H1 (cell line): Measurements from ENCODE around the gene CADPS. TPM values are rescaled to one million over a fixed set of nuclear protein-coding genes. Genes with fewer than 3 reads are reported as not detected.

Experiments
- CHD1 ChIP-seq: IDR thresholded peaks from 2 replicates; pipeline ENCODE4 v1.6.1; 2012; ENCODE audit warnings: low read depth, low read length, improper control_type of control experiment
- NANOG ChIP-seq: IDR thresholded peaks from 2 replicates; pipeline ENCODE4 v1.6.1; 2011; ENCODE audit warnings: low read length, low read depth, mild to moderate bottlenecking, inconsistent platforms; ENCODE audit not compliant: insufficient read depth, poor library complexity, severe bottlenecking
- polyA plus RNA-seq, 7 experiments: library from polyadenylated mRNA; depleted of rRNA in 3 of 7; stranded (reverse) in 5 of 7; unstranded in 2 of 7; fragments of >200 nt in 5 of 7; fragments of 200-250 nt in 2 of 7; gene quantifications; 1 replicate in 5 of 7; 2 replicates in 1 of 7; 4 replicates in 1 of 7; pipeline versions ENCODE4 v1.2.1 to v1.2.3, GENCODE V29; 2011 to 2013; ENCODE audit warnings: missing spikeins in 2 of 7, mixed read lengths in 2 of 7
- total RNA-seq: library from RNA; stranded (reverse); fragmentation: NEBNext Ultra II Directional; extraction: Animal tissue kit (Norgen Biotek cat#: 25700); gene quantifications from 2 replicates; pipeline ENCODE4 v1.2.1, GENCODE V29; 2021

Gene CADPS
- total and polyA plus RNA-seq, 2 of the 8 experiments (the other 6 are each of a cell fraction or from before 2014, with no cell fraction given) = 7.1 to 10.2 TPM

- TF ChIP-seq CHD1 = no peak
- TF ChIP-seq NANOG = no peak
These were observed 81.3 kb downstream of the CADPS start (continued) for GRCh38 chr3:62793946-62794345.
